K562 (cell line): Measurements from ENCODE around the gene ZRANB3. TPM values are rescaled to one million over a fixed set of nuclear protein-coding genes. Genes with fewer than 3 reads are reported as not detected.

Experiments
- ATAC-seq: fragments of 200-7000 bp; cut with Tn5 transposase; 3 replicates; pipeline ENCODE4 v1.9.1; 2020; ENCODE audit warnings: moderate library complexity
- BruUV-seq: library from RNA; stranded (reverse); fragments of 400-500 nt; replicated peaks from 2 replicates; lab custom pipeline; 2021; lab: Mats Ljungman, UMichigan
- CTCF ChIA-PET: fragments of 300-600 bp; formaldehyde crosslinking; extraction: SDS; loops from one replicate; lab custom pipeline; 2021; ENCODE audit warnings: low intra/inter-chr PET ratio; lab: Yijun Ruan, JAX
- POLR2A ChIA-PET: fragments of 300-600, 350-650 bp; sonication (Branson Sonifier 250); formaldehyde crosslinking; extraction: SDS; loops from one replicate; lab custom pipeline; 2021; ENCODE audit warnings: antibody characterized with exemption, inconsistent platforms; lab: Yijun Ruan, JAX
- DNase-seq, 4 experiments: peaks; one replicate each; pipeline versions ENCODE4 v3.0.0 to v3.0.0-alpha.2; 2011 to 2018; ENCODE audit warnings: low spot score in 3 of 4, mixed read lengths in 3 of 4; ENCODE audit errors: extremely low read depth in 1 of 4
- FAIRE-seq: peaks from 2 replicates; lab custom pipeline; 2011; peaks lifted over from hg19 to GRCh38; lab: Jason Lieb, UNC
- H2AFZ ChIP-seq: 2 replicates; pipeline ENCODE4 v1.6.0; 2011; ENCODE audit warnings: low read depth, low read length, control low read depth, inconsistent platforms
- H3K27ac ChIP-seq: fragments of 200-600 bp; 3 replicates; pipeline ENCODE4 v1.8.0; 2011; ENCODE audit warnings: low read depth, mild to moderate bottlenecking, control low read depth, inconsistent platforms, low read length, moderate library complexity, mixed read lengths; ENCODE audit errors: extremely low read depth
- H3K27me3 ChIP-seq, 2 experiments: fragments of 300-600 bp in 1 of 2; 2 replicates in 1 of 2; 3 replicates in 1 of 2; pipeline versions ENCODE4 v1.6.0 to v1.8.0; 2011; ENCODE audit warnings: inconsistent platforms in 2 of 2, low read length in 2 of 2, mild to moderate bottlenecking in 1 of 2, mixed read lengths in 1 of 2, moderate library complexity in 1 of 2; ENCODE audit not compliant: control insufficient read depth in 2 of 2, insufficient read depth in 2 of 2
- H3K36me3 ChIP-seq: fragments of 300-600 bp; 3 replicates; pipeline ENCODE4 v1.8.0; 2011; ENCODE audit warnings: mild to moderate bottlenecking, low read length, inconsistent platforms; ENCODE audit not compliant: control insufficient read depth, insufficient read depth
- H3K4me1 ChIP-seq, 2 experiments: fragments of 200-600 bp in 1 of 2; replicated peaks in 1 of 2; 2 replicates in 1 of 2; 3 replicates in 1 of 2; pipeline versions ENCODE4 v1.5.1 to v1.8.0; 2011; ENCODE audit warnings: inconsistent platforms in 2 of 2, low read length in 2 of 2, mild to moderate bottlenecking in 1 of 2, mixed read lengths in 1 of 2, moderate library complexity in 1 of 2; ENCODE audit not compliant: control insufficient read depth in 2 of 2, insufficient read depth in 2 of 2
- H3K4me2 ChIP-seq: 2 replicates; pipeline ENCODE4 v1.6.1; 2011; ENCODE audit warnings: low read length, control low read depth, inconsistent platforms, mixed read lengths; ENCODE audit not compliant: insufficient read depth
- H3K4me3 ChIP-seq: fragments of 200-600 bp; sonication (generic), shearing (Covaris generic); 2 replicates; pipeline ENCODE4 v1.5.1; 2016; ENCODE audit warnings: control low read depth, inconsistent platforms
- H3K79me2 ChIP-seq: fragments of 200-600 bp; 3 replicates; pipeline ENCODE4 v1.8.0; 2011; ENCODE audit warnings: low read length, inconsistent platforms; ENCODE audit not compliant: control insufficient read depth, insufficient read depth
- H3K9ac ChIP-seq, 2 experiments: 2 replicates each; pipeline versions ENCODE4 v1.6.0 to v1.6.1; 2011; ENCODE audit warnings: low read depth in 2 of 2, low read length in 2 of 2, control low read depth in 1 of 2, inconsistent platforms in 1 of 2, mild to moderate bottlenecking in 1 of 2, mixed read lengths in 1 of 2; ENCODE audit not compliant: insufficient read depth in 1 of 2
- H3K9me1 ChIP-seq: one replicate; pipeline ENCODE4 v1.6.0; 2011; ENCODE audit warnings: inconsistent platforms, mild to moderate bottlenecking, low read length, moderate library complexity; ENCODE audit not compliant: control insufficient read depth, insufficient read depth
- H3K9me3 ChIP-seq: replicated peaks from 2 replicates; pipeline ENCODE4 v1.5.1; 2011; ENCODE audit warnings: low read depth, low read length, inconsistent platforms; ENCODE audit not compliant: control insufficient read depth, insufficient read depth
- H4K20me1 ChIP-seq: replicated peaks from 2 replicates; pipeline ENCODE4 v1.6.1; 2011; ENCODE audit warnings: low read length, inconsistent platforms, mixed read lengths; ENCODE audit not compliant: control insufficient read depth, insufficient read depth
- ARHGAP35 ChIP-seq: fragments of 450-650 bp; IDR thresholded peaks from 2 replicates; pipeline ENCODE4 v1.6.1; 2018; ENCODE audit not compliant: partially characterized antibody
- ARNT ChIP-seq, 2 experiments: fragments of 450-650 bp; IDR thresholded peaks; 2 replicates each; pipeline ENCODE4 v1.6.1; 2016; ENCODE audit warnings: mild to moderate bottlenecking in 1 of 2
- ASH1L ChIP-seq: fragments of 450-650 bp; IDR thresholded peaks from 2 replicates; pipeline ENCODE4 v1.6.1; 2018; ENCODE audit warnings: borderline replicate concordance, mild to moderate bottlenecking, low read depth; ENCODE audit not compliant: partially characterized antibody
- CHD4 ChIP-seq: fragments of 200-600 bp; sonication (generic); IDR thresholded peaks from 3 replicates; pipeline ENCODE4 v1.6.1; 2012; ENCODE audit warnings: low read depth, mild to moderate bottlenecking, mixed read lengths, low read length, inconsistent platforms; ENCODE audit not compliant: insufficient read depth, insufficient replicate concordance, poor library complexity, severe bottlenecking
- CREBBP ChIP-seq: IDR thresholded peaks from one replicate; pipeline ENCODE4 v1.6.1; 2012; ENCODE audit warnings: low read depth, mild to moderate bottlenecking, control low read depth, inconsistent platforms, low read length
- ETS2 ChIP-seq: IDR thresholded peaks from 2 replicates; pipeline ENCODE4 v1.6.1; 2016; ENCODE audit warnings: borderline replicate concordance, missing genetic modification characterization, mild to moderate bottlenecking, moderate library complexity, missing compliant biosample characterization; ENCODE audit not compliant: poor library complexity, severe bottlenecking
- FOXA1 ChIP-seq: fragments of 450-650 bp; IDR thresholded peaks from 2 replicates; pipeline ENCODE4 v1.6.1; 2016; ENCODE audit warnings: mild to moderate bottlenecking, borderline replicate concordance
- NFIX ChIP-seq: fragments of 250-450 bp; sonication (Bioruptor Pico); IDR thresholded peaks from 2 replicates; pipeline ENCODE4 v1.4.0; 2020; ENCODE audit warnings: low read depth, mild to moderate bottlenecking, moderate library complexity
- POLR3G ChIP-seq: IDR thresholded peaks from 2 replicates; pipeline ENCODE4 v1.6.1; 2011; ENCODE audit not compliant: insufficient read length, insufficient replicate concordance; ENCODE audit errors: extremely low read depth
- PURB ChIP-seq: sonication (generic); formaldehyde crosslinking; IDR thresholded peaks from 2 replicates; pipeline ENCODE4 v1.9.0; 2021; ENCODE audit warnings: low read depth, mild to moderate bottlenecking, missing genetic modification reagents
- SIN3A ChIP-seq, 2 experiments: fragments of 150-350 bp in 1 of 2; IDR thresholded peaks; 2 replicates each; pipeline ENCODE4 v1.6.1; 2011 to 2016; ENCODE audit warnings: borderline replicate concordance in 2 of 2, low read depth in 2 of 2, low read length in 2 of 2, mild to moderate bottlenecking in 2 of 2, moderate library complexity in 2 of 2; ENCODE audit not compliant: control insufficient read depth in 1 of 2
- STAT5A ChIP-seq: IDR thresholded peaks from 2 replicates; pipeline ENCODE4 v1.6.1; 2012; ENCODE audit warnings: low read length, inconsistent platforms, borderline replicate concordance
- ZNF589 ChIP-seq: fragments of 200-800 bp; sonication (Bioruptor generic); IDR thresholded peaks from 2 replicates; pipeline ENCODE4 v1.6.1; 2016; ENCODE audit warnings: low read depth, missing genetic modification characterization, missing compliant biosample characterization
- ZNF644 ChIP-seq: fragments of 200-800 bp; sonication (Bioruptor generic); IDR thresholded peaks from 2 replicates; pipeline ENCODE4 v1.6.1; 2016; ENCODE audit warnings: low read depth, missing genetic modification characterization, missing compliant biosample characterization
- WGBS: fragments of 100-300 bp; shearing (Covaris generic); methylation state at CpG from one replicate; pipeline ENCODE4 v1.1.6; 2016; ENCODE audit warnings: low coverage, mixed read lengths; ENCODE audit not compliant: insufficient coverage; ENCODE audit errors: missing lambda C conversion rate; 5-methylcytosine and 5-hydroxymethylcytosine counted together
- in situ Hi-C: fragments of 300-500 bp; cut with MboI; formaldehyde crosslinking; loops from 4 replicates; pipeline ENCODE4 v1.15.0; 2018; ENCODE audit warnings: inconsistent platforms, mixed read lengths
- intact Hi-C: fragments of 100-400 bp; cut with micrococcal nuclease; formaldehyde crosslinking; loops from 2 replicates; pipeline ENCODE4 v1.14.2; 2022
- polyA plus RNA-seq, 8 experiments: library from polyadenylated mRNA; depleted of rRNA in 4 of 8; stranded (reverse) in 5 of 8; unstranded in 3 of 8; fragments of >200 nt; fragmentation: Nextera tagmentation in 2 of 8; fragmentation: Illumina TruSeq in 1 of 8; extraction: Ambion mirVana in 2 of 8; extraction: Trizol in 1 of 8; gene quantifications; 2 replicates each; pipeline versions ENCODE4 v1.2.1 to v1.2.3, GENCODE V29; 2011 to 2014; ENCODE audit warnings: inconsistent platforms in 1 of 8, missing spikeins in 1 of 8
- total RNA-seq, 7 experiments: library from RNA; depleted of rRNA in 6 of 7; stranded (reverse); fragments of >200 nt in 6 of 7; fragmentation: Illumina TruSeq in 2 of 7; extraction: Trizol in 2 of 7; gene quantifications; 2 replicates each; pipeline versions ENCODE4 v1.2.1 to v1.2.3, GENCODE V29; 2011 to 2021; ENCODE audit warnings: low replicate concordance in 1 of 7
- TF ChIP-seq, protein P1 (sequence below), 2 experiments: fragments of 250-450 bp in 1 of 2; fragments of 450-650 bp in 1 of 2; sonication (Bioruptor Pico) in 1 of 2; IDR thresholded peaks; 2 replicates each; pipeline versions ENCODE4 v1.6.1 to v1.8.0; 2016 to 2021; ENCODE audit warnings: mild to moderate bottlenecking in 2 of 2, moderate library complexity in 2 of 2, missing compliant biosample characterization in 1 of 2, missing genetic modification characterization in 1 of 2
- TF ChIP-seq, protein P2 (sequence below): sonication (generic); IDR thresholded peaks from 2 replicates; pipeline ENCODE4 v1.6.1; 2016
- TF ChIP-seq, protein P3 (sequence below): sonication (generic); formaldehyde crosslinking; IDR thresholded peaks from 2 replicates; pipeline ENCODE4 v1.8.0; 2022; ENCODE audit warnings: mild to moderate bottlenecking, low read depth, missing genetic modification reagents
- TF ChIP-seq, protein P4 (sequence below): fragments of 450-650 bp; conservative IDR thresholded peaks from 2 replicates; pipeline ENCODE4 v1.6.1; 2016; ENCODE audit warnings: missing genetic modification characterization, low read depth, mild to moderate bottlenecking, missing compliant biosample characterization, moderate library complexity

Gene ZRANB3
- total and polyA plus RNA-seq, 9 of the 15 experiments (the other 6 are each of a cell fraction or from before 2014, with no cell fraction given) = 8.6 to 21.3 (median 14.7) TPM

DNA sequence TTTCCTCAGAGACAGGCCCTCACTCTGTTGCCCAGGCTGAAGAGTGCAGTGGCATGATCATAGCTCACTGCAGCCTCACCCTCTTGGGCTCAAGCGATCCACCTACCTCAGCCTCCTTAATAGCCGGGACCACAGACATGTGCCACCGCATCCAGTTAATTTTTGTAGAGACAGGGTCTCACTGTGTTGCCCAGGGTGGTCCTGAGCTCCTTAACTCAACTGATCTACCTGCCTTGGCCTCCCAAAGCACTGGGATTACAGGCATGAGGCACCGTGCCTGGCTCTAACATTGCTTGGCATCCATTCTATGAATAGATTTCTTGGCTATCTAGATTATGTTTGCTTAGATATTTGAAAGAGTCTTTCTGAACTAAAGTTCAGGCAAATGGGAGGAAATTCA is 21.9 kb upstream of the ZRANB3 start:
- H3K4me3 ChIP-seq = no peak overlapping the region
- peaks cover 91% of the 10 kb centered on the region for H3K79me2 ChIP-seq
- no peak overlapping the region for H3K27ac ChIP-seq
- FAIRE-seq (no peak), ATAC-seq (no peak), DNase-seq (no peak)
- no peaks in the 10 kb centered on the region for H3K9me1 ChIP-seq
- no peaks in the 10 kb centered on the region for H3K9me3 ChIP-seq
- BruUV-seq = no TSS peak
- CTCF ChIA-PET = no interaction called here
- WGBS = 89% methylated on average over 4 of the region's 4 CpGs
- no peak overlapping the region for H3K4me2 ChIP-seq
- no peak overlapping the region for H2AFZ ChIP-seq
- no peak for TF ChIP-seq STAT5A
- TF ChIP-seq POLR3G = no peak
- TF ChIP-seq, protein P1, sequence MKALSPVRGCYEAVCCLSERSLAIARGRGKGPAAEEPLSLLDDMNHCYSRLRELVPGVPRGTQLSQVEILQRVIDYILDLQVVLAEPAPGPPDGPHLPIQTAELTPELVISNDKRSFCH (CRISPR knock-in tag; IDR thresholded peaks at IDR 0.05) = no peak
- TF ChIP-seq, protein P1 (tag; IDR thresholded peaks at IDR 0.05) = no peak
- TF ChIP-seq CREBBP = no peak
- no peak for TF ChIP-seq FOXA1
- TF ChIP-seq ARHGAP35 = no peak
- no peak for TF ChIP-seq ARNT (IDR thresholded peaks at IDR 0.05)
- TF ChIP-seq ZNF644 (tag) = no peak
- no peak for TF ChIP-seq ASH1L
- no peak for TF ChIP-seq ETS2 (tag)
- TF ChIP-seq CHD4 = no peak
- TF ChIP-seq SIN3A (IDR thresholded peaks at IDR 0.05; ENCODE audit: borderline replicate concordance in 2 of 2, control insufficient read depth in 1 of 2, low read depth in 2 of 2, low read length in 2 of 2) = no peak
- TF ChIP-seq, protein P2, sequence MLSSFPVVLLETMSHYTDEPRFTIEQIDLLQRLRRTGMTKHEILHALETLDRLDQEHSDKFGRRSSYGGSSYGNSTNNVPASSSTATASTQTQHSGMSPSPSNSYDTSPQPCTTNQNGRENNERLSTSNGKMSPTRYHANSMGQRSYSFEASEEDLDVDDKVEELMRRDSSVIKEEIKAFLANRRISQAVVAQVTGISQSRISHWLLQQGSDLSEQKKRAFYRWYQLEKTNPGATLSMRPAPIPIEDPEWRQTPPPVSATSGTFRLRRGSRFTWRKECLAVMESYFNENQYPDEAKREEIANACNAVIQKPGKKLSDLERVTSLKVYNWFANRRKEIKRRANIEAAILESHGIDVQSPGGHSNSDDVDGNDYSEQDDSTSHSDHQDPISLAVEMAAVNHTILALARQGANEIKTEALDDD = no peak
- TF ChIP-seq, protein P3, sequence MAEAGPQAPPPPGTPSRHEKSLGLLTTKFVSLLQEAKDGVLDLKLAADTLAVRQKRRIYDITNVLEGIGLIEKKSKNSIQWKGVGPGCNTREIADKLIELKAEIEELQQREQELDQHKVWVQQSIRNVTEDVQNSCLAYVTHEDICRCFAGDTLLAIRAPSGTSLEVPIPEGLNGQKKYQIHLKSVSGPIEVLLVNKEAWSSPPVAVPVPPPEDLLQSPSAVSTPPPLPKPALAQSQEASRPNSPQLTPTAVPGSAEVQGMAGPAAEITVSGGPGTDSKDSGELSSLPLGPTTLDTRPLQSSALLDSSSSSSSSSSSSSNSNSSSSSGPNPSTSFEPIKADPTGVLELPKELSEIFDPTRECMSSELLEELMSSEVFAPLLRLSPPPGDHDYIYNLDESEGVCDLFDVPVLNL = no peak
- TF ChIP-seq NFIX (CRISPR knock-in tag) = no peak
- TF ChIP-seq, protein P4, sequence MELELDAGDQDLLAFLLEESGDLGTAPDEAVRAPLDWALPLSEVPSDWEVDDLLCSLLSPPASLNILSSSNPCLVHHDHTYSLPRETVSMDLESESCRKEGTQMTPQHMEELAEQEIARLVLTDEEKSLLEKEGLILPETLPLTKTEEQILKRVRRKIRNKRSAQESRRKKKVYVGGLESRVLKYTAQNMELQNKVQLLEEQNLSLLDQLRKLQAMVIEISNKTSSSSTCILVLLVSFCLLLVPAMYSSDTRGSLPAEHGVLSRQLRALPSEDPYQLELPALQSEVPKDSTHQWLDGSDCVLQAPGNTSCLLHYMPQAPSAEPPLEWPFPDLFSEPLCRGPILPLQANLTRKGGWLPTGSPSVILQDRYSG (tag) = no peak
- TF ChIP-seq PURB (CRISPR knock-in tag) = no peak
- TF ChIP-seq ZNF589 (CRISPR knock-in tag) = no peak
- in situ Hi-C loops = no loop called here
- no peaks in the 10 kb centered on the region for H4K20me1 ChIP-seq
- intact Hi-C loops = no loop called here
- POLR2A ChIA-PET = interaction anchor here (1.4 kb wide), 1 partner anchor 18 kb away, joined by 5 read pairs; no protein-coding TSS in a partner anchor
- no peak overlapping the region for H3K9ac ChIP-seq
- H3K27me3 ChIP-seq = no peaks in the 10 kb centered on the region
- peaks cover 3% of the 10 kb centered on the region; the same call in 2 of the 3 replicates for H3K36me3 ChIP-seq
- H3K4me1 ChIP-seq = 0 out of 5 replicates have a peak, but pooled peaks cover 0 to 2% of the 10 kb centered on the region in 2 experiments
